IPS DF 6.9 (cell line): ENCODE results near the gene FGF12.
"Not testable (repeated sequence)": the region's sequence is repeated elsewhere in the genome, so short reads cannot be mapped to it uniquely, and the experiment has no call there.

ENCODE experiments used
- DNase-seq: peaks from one replicate; pipeline ENCODE4 v3.0.0-alpha.2; 2013; ENCODE audit warnings: low read depth, low spot score
- H3K27ac ChIP-seq: one replicate; pipeline ENCODE4 v1.5.1; 2013; ENCODE audit warnings: low read length, control low read depth
- H3K27me3 ChIP-seq: 2 replicates; pipeline ENCODE4 v1.6.1; 2013; ENCODE audit warnings: mild to moderate bottlenecking, low read length; ENCODE audit not compliant: control insufficient read depth, insufficient read depth
- H3K36me3 ChIP-seq: 2 replicates; pipeline ENCODE4 v1.6.1; 2013; ENCODE audit warnings: low read length; ENCODE audit not compliant: control insufficient read depth, insufficient read depth
- H3K4me1 ChIP-seq: 2 replicates; pipeline ENCODE4 v1.6.1; 2013; ENCODE audit warnings: low read length; ENCODE audit not compliant: control insufficient read depth, insufficient read depth
- H3K4me3 ChIP-seq: 2 replicates; pipeline ENCODE4 v1.5.1; 2013; ENCODE audit warnings: mild to moderate bottlenecking, low read length
- H3K9me3 ChIP-seq: 2 replicates; pipeline ENCODE4 v1.6.1; 2013; ENCODE audit warnings: low read length, inconsistent platforms; ENCODE audit not compliant: control insufficient read depth, insufficient read depth
- WGBS: extraction: QIAGEN DNeasy Blood & Tissue Kit; methylation state at CpG from one replicate; pipeline ENCODE4 v1.1.7; 2013; ENCODE audit warnings: mixed read lengths, missing lambda C conversion rate; ENCODE audit not compliant: insufficient read length, insufficient coverage; 5-methylcytosine and 5-hydroxymethylcytosine counted together

Gene FGF12

GRCh38 chr3:192727032-192727847 is at the start of gene FGF12:
Gene FGF12, minus strand, starts transcription at chr3:192727541.
- H3K4me1 ChIP-seq: no peaks in the 10 kb centered on the region
- H3K27ac ChIP-seq: no peak within 1 kb of the TSS
- H3K27me3 ChIP-seq: no peaks in the 10 kb centered on the region
- H3K4me3 ChIP-seq: peak within 1 kb of the TSS; percentile 39; the same call in 1 of the 2 replicates
- no CpG with 5 or more reads among the region's 36 CpGs for WGBS
- peak; percentile 78 for DNase-seq
- H3K9me3 ChIP-seq: no peaks in the 10 kb centered on the region
- H3K36me3 ChIP-seq: no peaks in the 10 kb centered on the region

DNA sequence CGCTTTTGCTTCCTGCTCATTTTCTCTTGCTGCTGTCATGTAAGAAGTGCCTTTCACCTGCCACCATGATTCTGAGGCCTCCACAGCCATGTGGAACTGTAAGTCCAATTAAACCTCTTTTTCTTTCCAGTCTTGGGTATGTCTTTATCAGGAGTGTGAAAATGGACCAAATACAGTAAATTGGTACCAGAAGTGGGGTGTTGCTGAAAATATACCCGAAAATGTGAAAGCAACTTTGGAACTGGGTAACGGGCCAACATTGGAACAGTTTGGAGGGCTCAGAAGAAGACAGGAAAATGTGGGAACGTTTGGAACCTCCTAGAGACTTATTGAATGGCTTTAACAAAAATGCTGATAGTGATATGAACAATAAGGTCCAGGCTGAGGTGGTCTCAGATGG is 47.0 kb upstream of the FGF12 start:
- H3K9me3 ChIP-seq, H3K4me1 ChIP-seq, H3K27me3 ChIP-seq, H3K4me3 ChIP-seq, DNase-seq, H3K27ac ChIP-seq, H3K36me3 ChIP-seq: not testable (repeated sequence)
- no CpG with 5 or more reads among the region's 4 CpGs for WGBS

GRCh38 chr3:192772240-192772894 is 45.0 kb upstream of the FGF12 start:
- H3K27me3 ChIP-seq: no peaks in the 10 kb centered on the region
- H3K9me3 ChIP-seq: peaks cover 3% of the 10 kb centered on the region
- H3K36me3 ChIP-seq: no peaks in the 10 kb centered on the region
- 100% methylated on average over 2 of the region's 5 CpGs for WGBS
- H3K4me1 ChIP-seq: no peaks in the 10 kb centered on the region
- DNase-seq: peak; percentile 27
- no peak overlapping the region for H3K4me3 ChIP-seq
- no peak overlapping the region for H3K27ac ChIP-seq

DNA sequence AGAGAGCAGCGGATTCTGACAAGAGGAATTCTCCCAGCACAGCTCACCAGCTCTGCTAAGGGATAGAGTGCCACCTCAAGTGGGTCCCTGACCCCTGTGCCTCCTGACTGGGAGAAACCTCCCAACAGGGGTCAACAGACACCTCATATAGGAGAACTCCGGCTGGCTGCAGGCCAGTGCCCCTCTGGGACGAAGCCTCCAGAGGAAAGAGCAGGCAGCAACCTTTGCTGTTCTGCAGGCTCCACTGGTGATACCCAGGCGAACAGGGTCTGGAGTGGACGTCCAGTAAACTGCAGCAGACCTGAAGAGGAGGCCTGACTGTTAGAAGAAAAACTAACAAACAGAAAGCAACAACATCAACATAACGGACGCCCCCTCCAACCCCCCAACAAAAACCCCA is 31.3 kb upstream of the FGF12 start:
- Histone ChIP-seq H3K4me3 (no peak overlapping the region), H3K27me3 (no peaks in the 10 kb centered on the region), H3K36me3 (no peaks in the 10 kb centered on the region), H3K9me3 (no peaks in the 10 kb centered on the region), H3K27ac (no peak overlapping the region), H3K4me1 (no peaks in the 10 kb centered on the region)
- WGBS: no CpG with 5 or more reads among the region's 7 CpGs
- no peak for DNase-seq

DNA sequence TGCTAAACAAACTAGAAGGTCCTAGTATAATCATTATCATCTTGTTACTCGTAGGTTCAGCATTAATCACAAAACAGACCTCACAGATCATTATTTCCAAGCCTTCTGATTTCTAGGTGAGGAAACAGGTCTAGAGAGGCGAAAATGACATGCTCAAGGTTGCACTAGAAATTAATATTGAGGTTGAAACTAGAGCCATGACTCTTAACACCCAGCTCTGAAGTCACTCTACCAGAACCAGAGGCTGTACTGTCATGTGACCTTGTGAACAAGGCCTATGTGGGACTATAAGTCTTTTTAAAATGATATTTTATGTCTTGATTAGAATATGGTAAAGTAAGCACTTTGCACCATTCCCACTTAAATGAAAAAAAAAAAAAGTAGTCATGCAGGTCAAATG is 23.8 kb upstream of the FGF12 start:
- DNase-seq: no peak
- peaks cover 5% of the 10 kb centered on the region; the same call in 1 of the 2 replicates for H3K4me1 ChIP-seq
- H3K36me3 ChIP-seq: no peaks in the 10 kb centered on the region
- no CpG with 5 or more reads among the region's 2 CpGs for WGBS
- no peaks in the 10 kb centered on the region for H3K9me3 ChIP-seq
- no peaks in the 10 kb centered on the region for H3K27me3 ChIP-seq
- H3K27ac ChIP-seq: no peak overlapping the region
- no peak overlapping the region for H3K4me3 ChIP-seq

DNA sequence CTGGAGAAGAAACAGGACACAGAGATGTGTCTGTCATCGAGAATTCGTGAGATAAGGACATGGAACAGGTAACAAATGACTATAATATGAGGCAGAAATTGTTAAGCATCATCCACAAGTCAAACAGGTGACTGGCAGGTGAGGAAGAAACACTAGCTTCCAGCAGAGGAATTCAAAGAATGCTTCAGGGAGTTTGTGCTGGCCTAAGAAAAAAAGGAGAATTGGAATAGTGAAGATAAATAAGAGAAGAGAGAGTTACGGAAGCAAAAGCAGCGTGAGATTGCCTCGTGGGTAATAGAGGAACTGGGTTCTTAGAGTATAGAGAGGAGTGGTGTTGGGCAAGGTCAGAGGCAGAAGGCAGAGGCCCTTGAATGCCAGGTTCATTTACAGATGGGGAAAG is 22.9 kb upstream of the FGF12 start:
- no peaks in the 10 kb centered on the region for H3K27me3 ChIP-seq
- 100% methylated on average over 3 of the region's 5 CpGs for WGBS
- no peak for DNase-seq
- H3K27ac ChIP-seq: no peak overlapping the region
- no peaks in the 10 kb centered on the region for H3K36me3 ChIP-seq
- peaks cover 5% of the 10 kb centered on the region; the same call in 1 of the 2 replicates for H3K4me1 ChIP-seq
- no peaks in the 10 kb centered on the region for H3K9me3 ChIP-seq
- H3K4me3 ChIP-seq: no peak overlapping the region

DNA sequence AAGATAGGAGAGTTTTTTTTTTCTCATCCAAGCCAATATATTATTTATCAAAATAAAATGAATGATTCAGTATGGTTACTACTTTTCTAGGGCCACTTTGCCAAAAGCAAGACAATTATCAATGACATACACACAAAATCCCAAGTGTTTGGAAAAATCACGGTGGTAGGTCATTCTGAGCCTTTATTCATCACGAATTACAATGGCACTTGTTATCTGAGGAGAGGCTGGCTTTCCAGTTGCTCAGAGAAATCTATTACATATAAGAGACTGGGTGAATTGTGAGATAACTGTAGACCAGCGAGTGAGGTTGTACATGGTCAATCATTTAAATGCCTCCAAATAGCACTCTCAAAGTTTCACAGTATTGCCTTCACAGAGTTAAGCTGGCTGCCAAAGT is 20.4 kb upstream of the FGF12 start:
- Histone ChIP-seq H3K36me3 (no peaks in the 10 kb centered on the region), H3K4me1 (peaks cover 5% of the 10 kb centered on the region; the same call in 1 of the 2 replicates), H3K27ac (no peak overlapping the region), H3K9me3 (no peaks in the 10 kb centered on the region), H3K4me3 (no peak overlapping the region), H3K27me3 (no peaks in the 10 kb centered on the region)
- no CpG with 5 or more reads among the region's 3 CpGs for WGBS
- no peak for DNase-seq

DNA sequence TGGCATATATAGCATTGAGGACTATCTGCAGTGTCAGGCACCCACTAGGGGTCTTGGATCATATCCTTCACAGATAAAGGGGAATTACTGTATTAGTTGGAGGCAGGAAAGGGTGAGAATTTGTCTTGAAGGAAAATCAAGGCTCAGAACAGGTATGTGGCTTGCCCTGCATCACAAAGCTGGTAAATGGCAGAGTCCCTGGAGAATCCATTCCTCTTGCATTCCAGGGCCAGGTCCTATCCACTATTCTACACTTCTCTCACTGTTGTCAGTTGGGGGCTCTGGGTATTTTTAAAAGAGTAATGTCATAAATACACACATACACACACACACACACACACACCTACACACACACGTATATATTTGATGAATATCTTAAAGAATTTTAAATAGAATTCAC is 19.8 kb upstream of the FGF12 start:
- H3K27ac ChIP-seq: no peak overlapping the region
- no CpG with 5 or more reads among the region's 1 CpG for WGBS
- no peaks in the 10 kb centered on the region for H3K36me3 ChIP-seq
- H3K4me3 ChIP-seq: no peak overlapping the region
- H3K27me3 ChIP-seq: no peaks in the 10 kb centered on the region
- H3K4me1 ChIP-seq: peaks cover 5% of the 10 kb centered on the region; the same call in 1 of the 2 replicates
- DNase-seq: peak; percentile 31
- no peaks in the 10 kb centered on the region for H3K9me3 ChIP-seq

DNA sequence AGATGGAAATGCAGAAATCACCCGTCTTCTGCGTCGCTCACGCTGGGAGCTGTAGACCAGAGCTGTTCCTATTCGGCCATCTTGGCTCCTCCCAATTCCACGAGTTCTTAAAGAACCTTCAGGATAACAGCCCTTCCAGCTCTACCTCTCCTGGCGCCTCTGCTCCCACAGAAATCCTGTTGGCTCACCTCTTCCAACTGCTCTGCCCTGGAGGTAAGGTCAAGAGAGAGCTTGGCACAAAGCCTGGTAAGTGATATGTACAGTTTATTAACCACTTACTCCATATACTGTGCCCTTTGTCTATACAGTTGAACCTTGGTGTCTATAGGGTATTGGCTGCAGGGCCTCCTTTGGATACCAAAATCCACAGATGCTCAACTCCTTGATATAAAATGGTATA is 17.8 kb upstream of the FGF12 start:
- no peak for DNase-seq
- Histone ChIP-seq H3K27ac (no peak overlapping the region), H3K27me3 (no peaks in the 10 kb centered on the region), H3K36me3 (no peaks in the 10 kb centered on the region), H3K4me3 (no peak overlapping the region), H3K9me3 (no peaks in the 10 kb centered on the region), H3K4me1 (peaks cover 5% of the 10 kb centered on the region; the same call in 1 of the 2 replicates)
- WGBS: no CpG with 5 or more reads among the region's 7 CpGs

GRCh38 chr3:192744604-192745003 is 17.3 kb upstream of the FGF12 start:
- H3K36me3 ChIP-seq, DNase-seq, H3K27me3 ChIP-seq, H3K4me3 ChIP-seq, H3K27ac ChIP-seq, H3K9me3 ChIP-seq, H3K4me1 ChIP-seq: not testable (repeated sequence)
- WGBS: no CpG with 5 or more reads among the region's 19 CpGs
